PC-9 (cell line): Measurements from ENCODE around the gene SPPL2C. TPM values are rescaled to one million over a fixed set of nuclear protein-coding genes. Genes with fewer than 3 reads are reported as not detected.

Source experiments
- BruUV-seq: library from RNA; stranded (reverse); fragments of 400-500 nt; replicated peaks from 2 replicates; lab custom pipeline; 2021; lab: Mats Ljungman, UMichigan
- CTCF ChIA-PET: fragments of 300-600 bp; sonication (Branson Sonifier 250); formaldehyde crosslinking; loops from one replicate; lab custom pipeline; 2022; ENCODE audit warnings: antibody characterized with exemption; lab: Charles Lee
- POLR2A ChIA-PET: fragments of 300-600 bp; sonication (Branson Sonifier 250); formaldehyde crosslinking; loops from one replicate; lab custom pipeline; 2022; ENCODE audit warnings: antibody characterized with exemption; ENCODE audit not compliant: unreplicated experiment; lab: Charles Lee
- DNase-seq, 2 experiments: peaks; one replicate each; pipeline versions ENCODE4 v3.0.0 to v3.0.0-alpha.2; 2015 to 2022; ENCODE audit warnings: mixed read lengths in 1 of 2
- H2AFZ ChIP-seq: fragments of 200-600 bp; sonication (generic); 2 replicates; pipeline ENCODE4 v1.8.1; 2017; ENCODE audit warnings: antibody characterized with exemption
- H3F3A ChIP-seq: fragments of 200-600 bp; sonication (generic); 2 replicates; pipeline ENCODE4 v1.8.1; 2017; ENCODE audit warnings: antibody characterized with exemption, mild to moderate bottlenecking, low read depth; ENCODE audit not compliant: insufficient read depth
- H3K27ac ChIP-seq: fragments of 200-600 bp; sonication (generic); 2 replicates; pipeline ENCODE4 v1.6.1; 2016; ENCODE audit warnings: mixed run types
- H3K27me3 ChIP-seq: fragments of 200-600 bp; sonication (generic); 2 replicates; pipeline ENCODE4 v1.6.1; 2016; ENCODE audit warnings: low read depth, mixed run types; ENCODE audit not compliant: insufficient read depth
- H3K36me3 ChIP-seq: fragments of 200-600 bp; sonication (generic); 2 replicates; pipeline ENCODE4 v1.6.1; 2016; ENCODE audit warnings: low read depth, mixed run types
- H3K4me1 ChIP-seq: fragments of 200-600 bp; sonication (generic); replicated peaks from 2 replicates; pipeline ENCODE4 v1.6.1; 2016; ENCODE audit warnings: mixed run types; ENCODE audit not compliant: insufficient read depth
- H3K4me2 ChIP-seq: fragments of 200-600 bp; sonication (generic); 2 replicates; pipeline ENCODE4 v1.6.1; 2017; ENCODE audit warnings: mixed run types
- H3K4me3 ChIP-seq: fragments of 200-600 bp; sonication (generic); 2 replicates; pipeline ENCODE4 v1.6.1; 2016; ENCODE audit warnings: mixed run types
- H3K79me2 ChIP-seq: fragments of 200-600 bp; sonication (generic); 2 replicates; pipeline ENCODE4 v1.6.1; 2017; ENCODE audit warnings: low read depth, mixed run types
- H3K9me2 ChIP-seq: fragments of 200-600 bp; sonication (generic); 2 replicates; pipeline ENCODE4 v1.8.1; 2017; ENCODE audit warnings: mild to moderate bottlenecking; ENCODE audit not compliant: insufficient read depth
- H3K9me3 ChIP-seq: fragments of 200-600 bp; sonication (generic); 2 replicates; pipeline ENCODE4 v1.8.1; 2016; ENCODE audit warnings: low read depth; ENCODE audit not compliant: insufficient read depth
- H4K20me1 ChIP-seq: fragments of 200-600 bp; sonication (generic); 2 replicates; pipeline ENCODE4 v1.8.1; 2017; ENCODE audit not compliant: insufficient read depth
- CTCF ChIP-seq: fragments of 200-600 bp; sonication (generic); conservative IDR thresholded peaks from 2 replicates; pipeline ENCODE4 v1.6.1; 2017; ENCODE audit warnings: mixed run types, antibody characterized with exemption, mild to moderate bottlenecking, moderate library complexity
- EZH2 ChIP-seq: fragments of 200-600 bp; sonication (generic); IDR thresholded peaks from 2 replicates; pipeline ENCODE4 v1.8.0; 2017; ENCODE audit warnings: antibody characterized with exemption, low read depth
- intact Hi-C: fragments of 100-400 bp; cut with micrococcal nuclease; formaldehyde crosslinking; loops from one replicate; pipeline ENCODE4 v1.10.0; 2022; ENCODE audit not compliant: unreplicated experiment
- total RNA-seq: library from RNA; stranded (reverse); gene quantifications from 2 replicates; pipeline ENCODE4 v1.2.3, GENCODE V29; 2021

SPPL2C gene
- total RNA-seq, 1 experiment from 2014 or later, result not detected

GRCh38 chr17:45820052-45820780, 24.5 kb upstream of the SPPL2C start:
- H3K9me3 ChIP-seq, result no peaks in the 10 kb centered on the region
- no peak overlapping the region for H3K4me3 ChIP-seq
- H3K27ac ChIP-seq, result no peak overlapping the region
- no peak overlapping the region for H3K4me2 ChIP-seq
- no peaks in the 10 kb centered on the region for H3K9me2 ChIP-seq
- intact Hi-C loops, result no loop called here
- no peaks in the 10 kb centered on the region for H3F3A ChIP-seq
- ChIA-PET CTCF (no interaction called here), POLR2A (no interaction called here)
- peaks cover 90% of the 10 kb centered on the region for H3K27me3 ChIP-seq
- H2AFZ ChIP-seq, result no peak overlapping the region
- no TSS peak for BruUV-seq
- no peaks in the 10 kb centered on the region for H3K79me2 ChIP-seq
- no peaks in the 10 kb centered on the region for H3K4me1 ChIP-seq
- no peaks in the 10 kb centered on the region for H4K20me1 ChIP-seq
- DNase-seq, result no peak
- TF ChIP-seq EZH2, result no peak
- no peak for TF ChIP-seq CTCF
- no peaks in the 10 kb centered on the region for H3K36me3 ChIP-seq

GRCh38 chr17:45821147-45821546, 23.5 kb upstream of the SPPL2C start:
- DNase-seq, result no peak
- ChIA-PET CTCF (no interaction called here), POLR2A (no interaction called here)
- Histone ChIP-seq H2AFZ (no peak overlapping the region), H3K36me3 (no peaks in the 10 kb centered on the region), H3K4me2 (no peak overlapping the region), H3K79me2 (no peaks in the 10 kb centered on the region), H3K27me3 (peaks cover 98% of the 10 kb centered on the region), H3K9me3 (no peaks in the 10 kb centered on the region), H3K27ac (no peak overlapping the region), H3K4me1 (no peaks in the 10 kb centered on the region), H3F3A (no peaks in the 10 kb centered on the region), H3K9me2 (no peaks in the 10 kb centered on the region), H4K20me1 (no peaks in the 10 kb centered on the region), H3K4me3 (no peak overlapping the region)
- intact Hi-C loops, result no loop called here
- TF ChIP-seq EZH2 (no peak), CTCF (no peak)
- no TSS peak for BruUV-seq

GRCh38 chr17:45823598-45823997, 21.1 kb upstream of the SPPL2C start:
- TF ChIP-seq EZH2 (no peak), CTCF (no peak)
- H3K79me2 ChIP-seq, result no peaks in the 10 kb centered on the region
- no peak overlapping the region for H3K4me3 ChIP-seq
- H3K4me2 ChIP-seq, result no peak overlapping the region
- H4K20me1 ChIP-seq, result no peaks in the 10 kb centered on the region
- no peak for DNase-seq
- H3K9me3 ChIP-seq, result no peaks in the 10 kb centered on the region
- no peak overlapping the region for H3K27ac ChIP-seq
- no peaks in the 10 kb centered on the region for H3K9me2 ChIP-seq
- no peaks in the 10 kb centered on the region for H3K36me3 ChIP-seq
- POLR2A ChIA-PET, result no interaction called here
- peaks cover 99% of the 10 kb centered on the region for H3K27me3 ChIP-seq
- no peaks in the 10 kb centered on the region for H3K4me1 ChIP-seq
- no TSS peak for BruUV-seq
- intact Hi-C loops, result no loop called here
- no peaks in the 10 kb centered on the region for H3F3A ChIP-seq
- no peak overlapping the region for H2AFZ ChIP-seq
- CTCF ChIA-PET, result no interaction called here
